NCI-H2171 treated with DMSO at 0.1 percent for 48 hours (cell line): ENCODE data around the gene HES2.
"Not testable (repeated sequence)": the region's sequence is repeated elsewhere in the genome, so short reads cannot be mapped to it uniquely, and the experiment has no call there.

ENCODE experiments used
- DNase-seq: peaks from one replicate; lab custom pipeline; 2025; lab: John Stamatoyannopoulos, UW

The HES2 gene

DNA sequence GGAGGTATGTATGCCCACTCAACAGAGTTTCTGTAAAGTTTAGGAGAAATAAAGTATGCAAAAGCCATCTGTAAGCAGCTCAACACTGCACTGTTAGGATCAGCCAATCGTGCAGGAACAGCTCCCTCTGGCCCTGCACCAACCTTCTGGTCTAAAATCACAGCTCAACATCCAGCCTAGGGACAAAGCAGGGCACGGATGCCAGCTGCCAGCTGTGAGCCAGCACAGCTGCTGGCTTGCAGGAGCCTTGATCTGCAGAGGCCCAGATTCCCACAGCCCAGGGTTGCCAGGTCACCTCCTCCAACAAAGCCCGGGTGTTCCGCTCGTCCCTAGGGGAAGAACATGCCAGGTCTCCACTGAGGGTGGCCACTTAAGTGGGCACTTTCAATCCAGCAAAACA lies 34.8 kb downstream of the HES2 start:
- peak; percentile 67 for DNase-seq

DNA sequence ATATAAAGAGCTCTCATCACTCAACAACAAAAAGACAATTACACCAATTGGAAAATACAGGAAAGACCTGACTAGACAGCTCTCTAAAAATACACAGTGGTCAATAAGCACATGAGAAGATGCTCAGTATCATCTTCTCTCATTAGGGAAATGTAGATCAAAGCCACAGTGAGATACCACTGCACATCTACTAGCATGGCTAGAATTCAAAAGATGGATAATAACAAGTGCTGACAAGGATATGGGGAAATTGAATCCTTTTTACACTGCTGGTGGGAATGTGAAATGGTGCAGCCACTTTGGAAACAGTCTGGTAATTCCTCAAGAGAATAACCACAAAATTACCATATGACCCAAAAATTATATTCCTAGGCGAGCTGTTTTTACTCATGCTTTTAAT lies 35.6 kb downstream of the HES2 start:
- DNase-seq = no peak

DNA sequence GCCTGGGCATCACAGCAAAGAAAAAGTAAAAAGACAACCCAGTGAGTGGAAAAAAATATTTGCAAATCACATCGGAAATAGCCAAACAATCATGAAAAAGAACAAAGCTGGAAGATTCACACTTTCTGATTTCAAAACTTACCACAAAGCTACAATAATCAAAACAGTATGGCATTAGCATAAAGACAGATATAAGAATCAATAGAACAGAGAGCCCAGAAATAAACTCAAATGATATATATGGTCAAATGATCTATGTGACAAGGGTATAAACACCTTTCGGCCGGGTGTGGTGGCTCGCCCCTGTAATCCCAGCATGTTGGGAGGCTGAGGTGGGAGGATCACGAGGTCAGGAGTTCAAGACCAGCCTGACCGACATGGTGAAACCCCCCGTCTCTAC lies 39.7 kb downstream of the HES2 start:
- DNase-seq = no peak

DNA sequence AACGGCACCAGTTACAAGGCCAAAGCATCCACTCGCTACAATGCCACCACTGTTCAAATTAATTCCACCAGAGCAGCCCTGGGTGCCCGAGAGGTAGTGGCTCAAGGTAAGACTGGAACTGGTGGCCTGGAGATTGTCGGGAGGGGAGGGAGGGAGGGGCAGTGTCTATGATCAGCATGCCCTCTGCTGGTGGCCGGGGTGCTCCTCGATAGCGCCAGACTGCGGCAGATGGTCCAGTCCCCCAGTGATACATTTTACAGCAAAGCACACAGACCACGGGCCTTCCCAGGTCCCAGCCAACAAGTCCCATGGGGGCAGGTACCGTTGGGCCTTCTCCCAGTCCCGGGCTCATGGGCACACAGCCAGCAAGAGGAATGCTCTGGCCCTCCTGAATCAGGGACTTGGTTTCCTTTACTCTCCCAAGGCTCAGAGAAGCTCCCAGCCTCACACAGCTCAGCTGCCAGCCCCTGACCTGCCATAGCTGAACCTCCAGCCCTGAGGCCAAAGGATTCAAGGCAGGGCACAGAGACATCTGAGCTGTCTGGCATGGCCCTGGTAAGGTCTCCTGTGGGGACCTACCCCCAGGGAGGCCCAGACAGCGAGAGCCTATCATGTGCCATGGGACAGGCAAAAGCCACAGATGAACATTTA lies 41.5 kb downstream of the HES2 start:
- peak; percentile 88 for DNase-seq

DNA sequence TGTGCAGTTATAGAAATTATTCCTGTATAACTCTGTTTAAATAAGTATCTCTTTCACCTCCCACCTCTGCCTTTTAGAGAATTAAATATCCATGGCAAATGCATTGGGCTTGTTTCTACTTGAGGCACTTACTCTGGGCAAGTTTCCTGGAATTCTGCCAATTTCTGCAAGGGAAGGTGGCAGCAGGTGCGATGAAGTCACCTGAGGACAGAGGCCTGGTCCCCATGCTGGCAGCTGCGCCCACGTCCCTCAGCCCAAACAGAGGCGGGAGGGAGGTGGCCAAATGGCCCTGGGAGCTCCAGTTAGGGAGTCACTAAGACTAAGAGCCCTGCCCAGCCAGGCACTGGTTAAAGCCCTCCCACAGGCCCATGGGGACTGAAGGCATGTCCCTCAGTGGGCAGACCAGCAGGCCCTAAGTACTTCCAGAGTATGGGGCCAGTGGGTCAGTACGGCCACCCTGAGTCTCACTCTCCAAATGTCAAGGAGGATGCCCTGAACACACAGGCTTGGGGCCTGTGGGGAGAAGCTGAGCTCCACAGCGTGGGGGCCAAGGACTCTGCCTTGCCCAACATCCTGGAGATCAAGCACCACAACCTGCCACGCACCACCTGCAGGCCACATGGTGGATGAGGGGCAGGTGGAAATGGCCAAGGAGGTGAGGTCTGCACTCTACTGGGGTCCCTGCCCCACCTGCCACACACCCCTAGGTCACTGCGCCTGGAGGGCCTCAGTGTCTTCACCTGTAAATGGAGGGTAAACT lies 45.6 kb downstream of the HES2 start:
- DNase-seq = peak; percentile 94

DNA sequence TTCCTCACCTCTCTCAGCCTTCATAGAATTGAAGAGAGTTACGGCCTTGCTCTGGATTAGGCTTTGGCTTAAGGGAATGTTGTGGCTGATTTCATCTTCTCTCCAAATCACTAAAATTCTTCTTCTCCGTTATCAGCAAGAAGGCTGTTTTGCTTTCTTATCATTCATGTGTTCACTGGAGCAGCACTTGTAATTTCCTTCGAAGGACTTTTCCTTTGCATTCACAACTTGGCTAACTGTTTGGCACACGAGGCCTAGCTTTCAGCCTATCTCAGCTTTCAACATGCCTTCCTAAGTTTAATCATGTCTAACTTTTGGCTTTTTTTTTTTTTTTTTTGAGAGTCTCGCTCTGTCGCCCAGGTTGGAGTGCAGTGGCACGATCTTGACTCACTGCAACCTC lies 47.5 kb downstream of the HES2 start:
- not testable (repeated sequence) for DNase-seq

DNA sequence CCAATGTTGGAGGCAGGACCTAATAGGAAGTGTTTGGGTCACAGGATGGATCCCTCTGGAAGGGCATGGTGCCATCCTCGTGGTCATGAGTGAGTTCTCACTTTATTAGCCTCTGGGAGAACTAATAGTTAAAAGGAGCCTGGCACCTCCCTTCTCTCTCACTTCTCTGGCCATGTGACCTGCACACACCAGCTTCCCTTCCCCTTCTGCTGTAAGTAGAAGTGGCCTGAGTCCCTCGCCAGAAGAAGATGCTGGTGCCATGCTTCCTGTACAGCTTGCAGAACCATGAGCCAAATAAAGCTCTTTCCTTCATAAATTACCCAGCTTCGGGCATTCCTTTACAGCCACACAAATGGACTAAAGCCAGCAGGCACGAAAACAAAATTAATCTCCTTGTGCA lies 49.7 kb downstream of the HES2 start:
- no peak for DNase-seq

DNA sequence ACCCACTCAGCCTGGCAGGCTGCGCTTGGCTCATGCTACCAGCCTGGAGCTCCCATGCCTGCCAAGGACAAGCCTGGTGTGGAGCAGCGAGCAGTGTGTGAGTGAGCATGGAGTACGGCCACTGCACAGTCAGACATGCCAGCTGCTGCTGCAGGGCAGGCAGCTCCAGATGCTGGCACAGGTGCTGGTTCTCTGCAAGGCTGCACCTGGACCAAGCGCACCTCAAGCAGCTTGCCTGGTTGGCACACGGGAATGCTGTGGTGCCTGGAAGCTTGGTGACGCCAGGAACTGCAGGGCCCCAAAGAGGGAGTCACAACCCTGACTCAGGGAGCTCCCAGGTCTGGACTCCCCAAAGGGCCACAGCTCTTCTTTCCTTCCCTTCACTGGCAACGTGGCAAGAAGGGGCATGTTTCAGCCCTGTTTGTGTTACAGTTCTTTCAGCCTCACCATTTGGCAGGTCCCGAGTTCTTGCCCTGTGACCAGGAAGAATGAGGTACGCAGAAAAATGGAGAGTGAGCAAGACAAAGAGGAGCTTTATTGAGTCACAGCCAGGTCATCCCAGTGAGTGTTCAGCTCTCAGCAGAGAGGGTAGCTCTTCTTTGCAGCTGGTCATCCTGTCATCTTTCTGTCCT lies 52.2 kb downstream of the HES2 start:
- peak; percentile 89 for DNase-seq

DNA sequence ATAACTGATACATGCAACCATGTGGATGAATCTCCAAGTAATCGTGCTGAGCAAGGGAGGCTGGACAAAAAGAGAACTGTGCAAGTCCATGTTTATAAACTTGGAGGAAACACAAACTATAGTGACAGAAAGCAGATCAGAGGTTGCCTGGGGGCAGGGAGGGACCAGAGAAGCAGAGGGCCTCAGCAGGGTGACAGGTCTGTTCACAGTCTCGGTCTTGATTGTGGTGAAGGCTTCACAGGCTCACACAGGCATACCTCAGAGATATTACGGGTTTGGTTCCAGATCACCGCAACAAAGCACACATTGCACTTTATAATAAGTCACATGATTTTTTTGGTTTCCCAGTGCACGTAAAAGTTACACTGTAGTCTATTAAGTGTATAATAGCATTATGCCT lies 54.7 kb downstream of the HES2 start:
- no peak for DNase-seq

DNA sequence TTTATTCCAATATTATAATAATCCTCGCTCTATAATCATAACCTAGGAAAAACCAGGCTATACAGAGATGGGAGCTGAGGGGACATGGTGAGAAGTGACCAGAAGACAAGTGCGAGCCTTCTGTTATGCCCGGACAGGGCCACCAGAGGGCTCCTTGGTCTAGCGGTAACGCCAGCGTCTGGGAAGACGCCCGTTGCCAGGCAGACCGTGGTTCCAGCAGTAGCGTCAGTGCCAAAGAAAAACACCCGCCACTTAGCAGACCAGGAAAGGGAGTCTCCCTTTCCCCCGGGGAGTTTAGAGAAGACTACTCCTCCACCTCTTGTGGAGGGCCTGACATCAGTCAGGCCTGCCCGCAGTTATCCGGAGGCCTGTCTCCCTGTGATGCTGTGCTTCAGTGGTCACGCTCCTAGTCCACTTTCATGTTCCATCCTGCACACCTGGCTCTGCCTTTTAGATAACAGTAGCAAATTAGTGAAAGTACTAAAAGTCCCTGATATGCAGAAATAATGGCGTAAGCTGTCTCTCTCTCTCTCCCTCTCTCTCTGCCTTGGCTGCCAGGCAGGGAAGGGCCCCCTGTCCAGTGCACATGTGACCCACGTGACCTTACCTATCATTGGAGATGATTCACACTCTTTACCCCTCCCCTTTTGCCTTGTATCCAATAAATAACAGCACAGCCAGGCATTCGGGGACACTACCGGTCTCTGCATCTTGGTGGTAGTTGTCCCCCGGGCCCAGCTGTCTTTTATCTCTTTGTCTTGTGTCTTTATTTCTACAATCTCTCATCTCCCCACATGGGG lies 56.4 kb downstream of the HES2 start:
- peak; percentile 56 for DNase-seq
